AG04450 (cell line): ENCODE results near the gene FRMD4A. TPM values are rescaled to one million over a fixed set of nuclear protein-coding genes. Genes with fewer than 3 reads are reported as not detected.

Source experiments
- CTCF ChIA-PET: fragments of 300-600, 350-600 bp; formaldehyde crosslinking; extraction: SDS; loops from one replicate; lab custom pipeline; 2022; ENCODE audit warnings: antibody characterized with exemption, inconsistent platforms; lab: Charles Lee
- POLR2A ChIA-PET: fragments of 350-600 bp; formaldehyde crosslinking; extraction: SDS; loops from one replicate; lab custom pipeline; 2021; ENCODE audit warnings: antibody characterized with exemption, inconsistent platforms; lab: Yijun Ruan, JAX
- DNase-seq: peaks from one replicate; pipeline ENCODE4 v3.0.0-alpha.2; 2011; ENCODE audit warnings: low read depth, low spot score
- H3K27ac ChIP-seq: one replicate; pipeline ENCODE4 v1.5.1; 2012; ENCODE audit warnings: low read depth, low read length, control low read depth
- H3K27me3 ChIP-seq: one replicate; pipeline ENCODE4 v1.6.0; 2012; ENCODE audit warnings: low read length; ENCODE audit not compliant: control insufficient read depth, insufficient read depth
- H3K4me3 ChIP-seq: 2 replicates; pipeline ENCODE4 v1.5.1; 2011; ENCODE audit warnings: mild to moderate bottlenecking, low read depth, low read length, control low read depth
- H3K9me3 ChIP-seq: 2 replicates; pipeline ENCODE4 v1.5.1; 2012; ENCODE audit warnings: low read length; ENCODE audit not compliant: control insufficient read depth, insufficient read depth
- polyA plus RNA-seq: library from polyadenylated mRNA; depleted of rRNA; stranded (reverse); fragments of >200 nt; gene quantifications from 2 replicates; pipeline ENCODE4 v1.2.3, GENCODE V29; 2011
- TF ChIP-seq, protein P1 (sequence below): IDR thresholded peaks from 2 replicates; pipeline ENCODE4 v1.5.1; 2011; ENCODE audit warnings: low read depth, low read length, control low read depth, inconsistent platforms

Gene FRMD4A
- polyA plus RNA-seq, 1 experiment, result 45.7 TPM

DNA sequence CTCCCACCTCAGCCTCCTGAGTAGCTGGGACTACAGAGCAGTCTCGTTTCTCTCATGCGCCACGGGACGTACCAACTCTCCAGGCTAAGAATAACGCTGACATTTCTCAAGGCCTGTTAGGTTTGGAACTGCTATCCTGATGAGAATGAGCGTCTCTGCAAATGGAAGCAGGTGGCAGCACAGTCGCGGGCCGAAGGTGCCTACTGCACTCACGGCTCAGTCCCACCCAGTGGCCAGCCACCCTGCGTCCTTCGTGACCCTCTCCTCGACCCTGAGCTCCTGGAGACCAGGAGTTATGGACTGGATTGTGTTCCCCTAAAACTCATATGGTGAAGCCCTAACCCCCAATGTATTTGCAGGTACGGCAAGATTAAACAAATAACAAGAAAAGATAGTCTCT, 469.8 kb downstream of the FRMD4A start:
- POLR2A ChIA-PET, result no interaction called here
- TF ChIP-seq, protein P1, sequence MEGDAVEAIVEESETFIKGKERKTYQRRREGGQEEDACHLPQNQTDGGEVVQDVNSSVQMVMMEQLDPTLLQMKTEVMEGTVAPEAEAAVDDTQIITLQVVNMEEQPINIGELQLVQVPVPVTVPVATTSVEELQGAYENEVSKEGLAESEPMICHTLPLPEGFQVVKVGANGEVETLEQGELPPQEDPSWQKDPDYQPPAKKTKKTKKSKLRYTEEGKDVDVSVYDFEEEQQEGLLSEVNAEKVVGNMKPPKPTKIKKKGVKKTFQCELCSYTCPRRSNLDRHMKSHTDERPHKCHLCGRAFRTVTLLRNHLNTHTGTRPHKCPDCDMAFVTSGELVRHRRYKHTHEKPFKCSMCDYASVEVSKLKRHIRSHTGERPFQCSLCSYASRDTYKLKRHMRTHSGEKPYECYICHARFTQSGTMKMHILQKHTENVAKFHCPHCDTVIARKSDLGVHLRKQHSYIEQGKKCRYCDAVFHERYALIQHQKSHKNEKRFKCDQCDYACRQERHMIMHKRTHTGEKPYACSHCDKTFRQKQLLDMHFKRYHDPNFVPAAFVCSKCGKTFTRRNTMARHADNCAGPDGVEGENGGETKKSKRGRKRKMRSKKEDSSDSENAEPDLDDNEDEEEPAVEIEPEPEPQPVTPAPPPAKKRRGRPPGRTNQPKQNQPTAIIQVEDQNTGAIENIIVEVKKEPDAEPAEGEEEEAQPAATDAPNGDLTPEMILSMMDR, result no peak
- H3K27me3 ChIP-seq, result no peaks in the 10 kb centered on the region
- H3K27ac ChIP-seq, result no peak overlapping the region
- H3K9me3 ChIP-seq, result no peaks in the 10 kb centered on the region
- no peak for DNase-seq
- no peak overlapping the region for H3K4me3 ChIP-seq
- CTCF ChIA-PET, result no interaction called here

DNA sequence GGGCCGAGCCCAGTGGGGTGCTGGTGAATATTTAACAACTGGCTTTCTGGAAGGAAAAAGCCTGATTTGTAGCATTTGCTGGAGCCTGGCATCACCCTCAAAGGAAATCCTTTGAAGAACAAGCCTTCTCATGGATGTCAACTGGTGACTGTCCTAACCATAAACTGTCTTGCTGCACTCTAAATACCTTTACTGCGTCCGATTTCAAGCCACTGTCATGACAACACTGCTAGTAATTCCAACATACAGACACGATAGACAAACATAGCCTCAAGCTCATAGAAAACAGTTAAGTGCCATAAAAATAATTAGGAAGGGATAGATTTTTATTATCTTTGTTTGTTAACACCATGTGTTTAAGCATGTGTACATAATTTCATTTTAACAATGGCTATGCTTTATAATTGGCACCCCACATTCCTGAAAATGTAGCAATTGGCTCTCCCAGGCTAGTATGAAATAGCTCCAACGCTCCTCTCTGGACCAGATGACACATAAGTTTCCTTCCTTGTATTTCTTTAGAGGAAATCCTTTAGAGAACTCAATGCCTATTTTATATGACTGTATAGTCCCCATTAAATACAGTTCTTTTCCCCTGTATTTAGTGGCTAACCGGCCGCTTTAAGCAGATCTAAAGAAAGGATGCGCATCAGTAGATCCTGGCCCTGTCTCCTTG, 470.6 kb downstream of the FRMD4A start:
- ChIA-PET POLR2A (no interaction called here), CTCF (no interaction called here)
- no peaks in the 10 kb centered on the region for H3K9me3 ChIP-seq
- H3K4me3 ChIP-seq, result no peak overlapping the region
- DNase-seq, result no peak
- no peak overlapping the region for H3K27ac ChIP-seq
- TF ChIP-seq, protein P1, result no peak
- no peaks in the 10 kb centered on the region for H3K27me3 ChIP-seq

GRCh38 chr10:13858709-13859108, 472.0 kb downstream of the FRMD4A start:
- Histone ChIP-seq H3K27ac (no peak overlapping the region), H3K4me3 (no peak overlapping the region), H3K9me3 (no peaks in the 10 kb centered on the region), H3K27me3 (no peaks in the 10 kb centered on the region)
- TF ChIP-seq, protein P1, result no peak
- POLR2A ChIA-PET, result no interaction called here
- DNase-seq, result no peak
- CTCF ChIA-PET, result no interaction called here

DNA sequence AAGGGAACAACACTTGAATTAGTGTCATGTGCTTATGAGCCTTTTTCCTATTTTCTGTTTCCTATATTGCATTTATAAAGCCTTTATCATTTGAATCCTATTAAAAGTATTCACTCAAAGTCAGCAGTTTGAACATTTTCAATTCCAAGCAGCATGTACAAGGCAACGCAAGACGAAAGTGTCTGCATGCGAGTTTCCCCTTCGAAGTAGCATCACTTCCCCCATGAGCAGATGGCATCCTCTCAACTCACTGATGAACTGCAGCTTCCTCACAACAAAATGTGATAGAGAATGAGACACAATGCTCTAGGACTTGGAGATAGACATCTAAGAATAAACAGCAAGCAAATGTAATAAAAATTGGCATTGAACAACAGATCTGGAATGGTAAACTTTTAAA, 473.3 kb downstream of the FRMD4A start:
- H3K27me3 ChIP-seq, result no peaks in the 10 kb centered on the region
- CTCF ChIA-PET, result no interaction called here

DNA sequence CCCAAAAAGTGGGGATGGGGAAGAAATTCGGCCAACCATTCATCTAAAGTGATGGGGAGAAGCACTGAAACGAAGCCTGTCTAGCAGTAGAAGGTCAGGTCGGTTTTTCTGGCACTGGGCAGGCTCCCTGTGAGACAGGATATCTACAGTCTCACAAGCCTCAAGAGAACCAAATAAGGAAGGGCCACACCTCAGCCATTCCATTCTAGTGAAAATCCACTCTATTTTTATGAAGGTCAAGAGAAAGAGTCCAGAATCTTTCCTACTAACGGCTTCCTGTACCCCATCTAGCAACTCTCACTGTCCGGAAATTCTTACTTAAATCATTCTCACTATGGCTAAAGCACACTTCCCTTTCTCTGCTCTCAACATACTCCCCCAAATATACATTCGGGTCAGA, 476.9 kb downstream of the FRMD4A start:
- TF ChIP-seq, protein P1, result no peak
- Histone ChIP-seq H3K27ac (peak overlapping the region; percentile 39), H3K9me3 (no peaks in the 10 kb centered on the region), H3K4me3 (no peak overlapping the region), H3K27me3 (no peaks in the 10 kb centered on the region)
- POLR2A ChIA-PET, result no interaction called here
- CTCF ChIA-PET, result interaction anchor here (0.7 kb wide), 2 partner anchors 15 to 482 kb away, joined by 3 to 6 read pairs; no protein-coding TSS in a partner anchor
- DNase-seq, result no peak

More for the DNA sequence above, 473.3 kb downstream of the FRMD4A start:
- no peak overlapping the region for H3K4me3 ChIP-seq
- TF ChIP-seq, protein P1, result no peak
- no peak for DNase-seq
- POLR2A ChIA-PET, result no interaction called here
- no peak overlapping the region for H3K27ac ChIP-seq
- H3K9me3 ChIP-seq, result no peaks in the 10 kb centered on the region
